GM21447 (cell line): Measurements from ENCODE around the gene NDUFS5.
"Not testable (repeated sequence)": the region's sequence is repeated elsewhere in the genome, so short reads cannot be mapped to it uniquely, and the experiment has no call there.

Experiments used
- ATAC-seq: cut with Tn5 transposase; IDR thresholded peaks from one replicate; pipeline ENCODE4 v1.9.1; 2021; ENCODE audit not compliant: unreplicated experiment

The NDUFS5 gene

GRCh38 chr1:39014956-39015355 lies 11.2 kb upstream of the NDUFS5 start:
- ATAC-seq: not testable (repeated sequence)

GRCh38 chr1:39016604-39017171 lies 9.5 kb upstream of the NDUFS5 start:
- ATAC-seq: no peak

- ATAC-seq: no peak
Measured at GRCh38 chr1:39017266-39017665, 8.9 kb upstream of the NDUFS5 start.

- not testable (repeated sequence) for ATAC-seq
Measured at GRCh38 chr1:39020494-39020893, 5.7 kb upstream of the NDUFS5 start.

- no peak for ATAC-seq
Measured at GRCh38 chr1:39021426-39021825, 4.7 kb upstream of the NDUFS5 start.

- ATAC-seq: no peak
Measured at GRCh38 chr1:39023140-39023539, 3.0 kb upstream of the NDUFS5 start.

GRCh38 chr1:39026866-39027507 lies 837 bp downstream of the NDUFS5 start:
- ATAC-seq: no peak

- ATAC-seq: no peak
Measured at GRCh38 chr1:39034114-39034654, 8.0 kb downstream of the NDUFS5 start.

GRCh38 chr1:39036678-39037077 lies 10.5 kb downstream of the NDUFS5 start:
- ATAC-seq: no peak

- no peak for ATAC-seq
Measured at GRCh38 chr1:39043513-39043912, 17.4 kb downstream of the NDUFS5 start.

GRCh38 chr1:39044762-39045161 lies 18.6 kb downstream of the NDUFS5 start:
- ATAC-seq: no peak

GRCh38 chr1:39045231-39045630 lies 19.1 kb downstream of the NDUFS5 start:
- no peak for ATAC-seq

- ATAC-seq: no peak
Measured at GRCh38 chr1:39046613-39047210, 20.6 kb downstream of the NDUFS5 start.

GRCh38 chr1:39047374-39048229 lies 21.5 kb downstream of the NDUFS5 start:
- ATAC-seq: no peak

- ATAC-seq: no peak
Measured at GRCh38 chr1:39048745-39049370, 22.7 kb downstream of the NDUFS5 start.

- ATAC-seq: no peak
Measured at GRCh38 chr1:39050001-39050400, 23.9 kb downstream of the NDUFS5 start.

- not testable (repeated sequence) for ATAC-seq
Measured at GRCh38 chr1:39051193-39051850, 25.2 kb downstream of the NDUFS5 start.

- ATAC-seq: no peak
Measured at GRCh38 chr1:39051956-39052355, 25.8 kb downstream of the NDUFS5 start.

- not testable (repeated sequence) for ATAC-seq
Measured at GRCh38 chr1:39055213-39055710, 29.1 kb downstream of the NDUFS5 start.

- not testable (repeated sequence) for ATAC-seq
Measured at GRCh38 chr1:39061516-39061915, 35.4 kb downstream of the NDUFS5 start.
